ENCODE results near the gene TLCD1.

The TLCD1 gene

GRCh38 chr17:28710861-28711722, 14.9 kb downstream of the TLCD1 start:
- peak; percentile 87 for DNase-seq

GRCh38 chr17:28707339-28707720, 18.7 kb downstream of the TLCD1 start:
- DNase-seq: no peak

- no peak for DNase-seq
Measured at GRCh38 chr17:28706471-28707338, 19.3 kb downstream of the TLCD1 start.

DNA sequence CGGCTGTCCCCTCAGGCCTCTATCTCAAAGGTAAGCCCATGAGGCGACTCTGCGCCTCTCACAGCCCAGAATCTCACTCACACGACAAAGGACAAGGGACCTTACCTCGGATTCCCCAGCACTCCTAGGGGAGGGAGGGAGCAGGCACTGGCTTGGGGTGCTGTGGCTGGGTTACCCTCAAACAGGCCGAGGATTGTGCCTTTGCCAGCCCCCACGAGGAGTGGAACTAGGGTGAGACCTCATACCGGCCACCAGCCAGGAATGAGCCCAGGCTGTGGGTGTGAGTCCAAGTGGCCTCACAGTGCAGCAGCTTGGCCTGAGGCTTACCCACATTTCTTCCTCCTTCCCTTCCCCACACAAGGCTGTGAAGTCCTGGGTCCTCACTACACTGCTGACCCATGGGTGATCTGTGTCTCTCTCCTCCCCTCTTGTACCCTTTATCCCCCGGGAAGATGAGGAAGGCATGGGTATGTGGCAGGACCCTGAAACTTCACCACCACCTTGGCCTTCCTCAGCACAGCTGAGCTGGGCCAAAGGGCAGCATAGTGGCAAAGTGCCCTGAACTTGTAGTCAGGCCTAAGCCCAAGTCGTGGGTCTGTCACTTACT, 20.2 kb downstream of the TLCD1 start:
- DNase-seq: no peak

DNA sequence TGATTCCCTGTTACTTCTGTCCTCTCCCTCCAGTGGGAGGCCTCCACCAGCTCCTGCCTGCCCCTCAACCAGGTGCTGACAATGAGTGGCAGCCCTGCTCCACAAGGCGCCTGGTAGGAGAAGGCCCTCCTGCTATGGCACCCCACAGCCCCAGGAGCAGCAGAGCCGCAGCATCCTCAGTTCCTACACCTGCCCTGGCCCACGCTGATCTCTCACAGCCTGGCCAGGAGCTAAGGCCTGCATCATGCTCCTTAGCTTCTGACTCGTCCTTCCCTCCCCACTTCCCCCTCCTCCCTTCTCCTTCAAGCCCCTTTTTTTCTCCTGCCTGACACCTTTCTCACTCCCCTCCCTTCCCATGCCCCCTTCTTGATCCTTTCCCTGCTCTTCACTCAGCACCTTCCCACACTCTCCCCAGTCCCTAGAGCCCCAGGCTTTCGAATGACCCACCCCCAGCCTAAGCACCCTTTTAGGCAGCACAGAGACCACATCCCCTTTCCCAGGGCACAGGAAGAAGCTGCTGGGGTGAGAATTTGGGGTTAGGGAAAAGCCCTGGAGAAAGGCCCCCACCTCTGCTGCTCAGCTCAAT, 20.9 kb downstream of the TLCD1 start:
- DNase-seq: no peak

DNA sequence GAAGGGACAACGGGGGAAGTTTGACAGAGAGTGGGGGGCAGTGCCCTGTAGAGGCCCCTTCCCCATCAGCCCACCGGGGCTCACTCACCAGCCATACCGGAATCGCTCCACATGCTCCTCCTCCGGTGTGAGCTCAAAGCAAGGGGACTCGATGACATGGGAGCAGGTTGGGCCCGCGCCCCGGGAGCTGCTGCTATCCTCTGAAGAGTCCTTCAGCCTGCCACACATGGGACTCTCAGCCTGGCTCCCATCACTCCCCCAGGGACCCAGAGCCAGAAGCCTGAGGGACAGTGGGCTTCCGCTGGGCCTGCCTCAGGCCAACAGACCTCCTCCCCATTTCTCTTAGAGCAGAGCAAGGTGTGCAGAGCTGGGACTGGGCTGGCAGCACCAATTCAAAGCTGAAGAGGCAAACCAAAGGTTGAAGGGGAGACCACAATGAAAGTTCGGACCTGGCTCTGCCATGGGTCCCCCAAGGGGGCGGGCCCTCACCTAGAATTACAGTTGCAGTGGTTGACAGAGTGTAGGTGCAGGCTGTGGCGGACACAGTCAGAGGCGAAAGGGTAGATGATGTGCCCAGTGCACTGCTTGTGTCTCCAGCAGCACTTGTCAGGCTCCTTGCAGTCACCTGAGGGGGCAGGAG, 21.7 kb downstream of the TLCD1 start:
- no peak for DNase-seq

GRCh38 chr17:28703552-28704218, 22.3 kb downstream of the TLCD1 start:
- no peak for DNase-seq

- DNase-seq: no peak
Measured at GRCh38 chr17:28702752-28703150, 23.3 kb downstream of the TLCD1 start.

- peak; percentile 86 for DNase-seq
Measured at GRCh38 chr17:28702026-28702751, 23.8 kb downstream of the TLCD1 start.

DNA sequence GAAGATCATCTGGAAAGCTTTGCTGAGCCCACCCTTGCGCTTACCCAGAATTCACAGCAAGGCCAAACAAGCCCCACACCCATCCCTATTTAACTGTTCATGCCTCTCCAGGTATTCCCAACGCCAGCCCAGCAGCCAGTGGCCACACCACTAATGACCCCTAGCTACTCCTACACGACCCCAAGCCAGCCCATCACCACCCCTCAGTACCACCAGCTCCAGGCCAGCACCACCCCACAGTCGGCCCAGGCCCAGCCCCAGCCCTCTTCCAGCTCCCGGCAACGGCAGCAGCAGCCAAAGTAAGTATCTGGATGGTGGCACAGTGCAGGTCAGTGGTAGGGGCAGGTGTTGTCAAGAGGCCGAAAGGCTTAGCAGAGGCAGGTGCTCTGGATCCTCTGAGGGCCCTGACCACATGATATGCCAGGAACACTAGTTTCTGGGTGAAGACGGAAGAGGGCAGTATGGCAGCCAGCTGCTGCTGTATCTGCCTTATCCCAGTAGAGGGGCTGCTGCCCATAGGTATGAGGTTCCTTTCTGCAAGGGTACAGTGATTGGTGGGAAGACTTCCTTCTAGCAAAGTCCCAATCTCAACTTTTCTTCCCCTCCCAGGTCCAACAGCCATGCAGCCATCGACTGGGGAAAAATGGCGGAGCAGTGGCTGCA, 25.1 kb downstream of the TLCD1 start:
- DNase-seq: peak; percentile 31

DNA sequence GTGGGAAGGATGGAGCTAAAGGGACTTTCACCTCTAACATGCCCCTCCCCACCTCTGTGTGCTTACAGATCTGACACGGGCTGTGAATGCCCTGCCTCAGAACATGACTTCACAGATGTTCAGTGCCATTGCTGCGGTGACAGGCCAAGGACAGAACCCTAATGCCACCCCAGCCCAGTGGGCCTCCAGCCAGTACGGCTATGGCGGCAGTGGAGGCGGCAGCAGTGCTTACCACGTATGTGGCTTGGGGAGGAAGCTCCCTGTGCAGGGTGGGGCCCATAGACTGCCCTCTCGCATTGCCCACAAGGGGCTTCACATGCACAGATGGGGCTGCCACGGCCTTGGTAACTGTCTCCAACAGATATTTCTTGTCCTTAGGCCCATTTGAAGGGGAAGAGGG, 25.8 kb downstream of the TLCD1 start:
- DNase-seq: no peak

- DNase-seq: no peak
Measured at GRCh38 chr17:28698253-28698941, 27.6 kb downstream of the TLCD1 start.

GRCh38 chr17:28693869-28694268, 32.2 kb downstream of the TLCD1 start:
- no peak for DNase-seq

- DNase-seq: no peak
Measured at GRCh38 chr17:28689011-28689410, 37.0 kb downstream of the TLCD1 start.

- DNase-seq: no peak
Measured at GRCh38 chr17:28688481-28688880, 37.6 kb downstream of the TLCD1 start.

- DNase-seq: no peak
Measured at GRCh38 chr17:28686296-28686695, 39.7 kb downstream of the TLCD1 start.

GRCh38 chr17:28685366-28685765, 40.7 kb downstream of the TLCD1 start:
- DNase-seq: no peak

DNA sequence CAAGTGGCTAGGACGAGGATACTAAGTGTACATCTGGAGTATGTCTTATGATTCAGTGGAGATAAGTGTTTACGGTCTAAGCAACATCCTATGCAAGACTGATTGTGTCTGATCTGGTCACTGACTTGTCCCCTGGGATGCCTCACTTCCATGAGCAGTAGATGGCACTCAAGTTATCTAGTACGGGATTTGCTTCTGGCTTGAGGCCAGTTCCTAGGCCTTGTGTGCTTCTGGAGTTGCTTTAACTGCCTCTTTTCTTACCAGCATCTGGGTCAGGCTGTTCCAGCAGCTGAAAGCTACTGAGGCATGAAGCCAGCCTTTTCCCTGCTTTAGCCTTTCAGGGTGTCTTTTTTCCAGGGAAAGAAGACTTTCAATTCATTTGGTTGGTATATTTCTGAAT, 41.1 kb downstream of the TLCD1 start:
- no peak for DNase-seq

DNA sequence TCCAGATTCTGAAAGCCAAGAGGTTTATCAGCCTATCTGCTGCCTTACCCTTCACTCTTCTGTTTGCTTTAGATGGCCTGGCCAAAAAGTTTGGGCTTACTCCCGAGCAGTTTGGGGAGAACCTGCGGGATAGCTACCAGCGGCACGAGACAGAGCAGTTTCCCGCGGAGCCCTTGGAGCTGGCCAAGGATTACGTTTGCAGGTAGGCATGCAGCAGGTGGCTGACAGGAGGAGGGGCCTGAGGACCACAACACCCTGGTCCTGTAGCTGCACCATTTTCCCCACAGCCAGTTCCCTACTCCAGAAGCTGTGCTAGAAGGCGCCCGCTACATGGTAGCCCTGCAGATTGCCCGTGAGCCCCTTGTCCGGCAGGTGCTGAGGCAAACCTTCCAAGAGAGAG, 43.4 kb downstream of the TLCD1 start:
- no peak for DNase-seq

- DNase-seq: no peak
Measured at GRCh38 chr17:28675980-28676379, 50.1 kb downstream of the TLCD1 start.
